Peyer's patch (tissue), 4 donors: Measurements from ENCODE around the gene AP4E1. TPM values are rescaled to one million over a fixed set of nuclear protein-coding genes. Genes with fewer than 3 reads are reported as not detected.

ENCODE experiments used
- DNase-seq, 3 donors: peaks; one replicate each; pipeline ENCODE4 v3.0.0-alpha.2; 2017 to 2019
- H3K27ac ChIP-seq, 4 donors: fragments of 200-600 bp; sonication (generic); one replicate each; pipeline ENCODE4 v1.5.1; 2016 to 2019
- H3K27me3 ChIP-seq, 2 donors: fragments of 200-600 bp; sonication (generic); one replicate each; pipeline ENCODE4 v1.5.1; 2019
- H3K36me3 ChIP-seq, 3 donors: fragments of 200-600 bp; sonication (generic); one replicate each; pipeline ENCODE4 v1.5.1; 2016 to 2019
- H3K4me1 ChIP-seq, 4 donors: fragments of 200-600 bp; sonication (generic); one replicate each; pipeline ENCODE4 v1.5.1; 2016 to 2019
- H3K4me3 ChIP-seq, 4 donors: fragments of 200-600 bp; sonication (generic); 1 replicate in 3 of 4; 2 replicates in 1 of 4; pipeline ENCODE4 v1.5.1; 2016 to 2019; ENCODE audit warnings: mild to moderate bottlenecking in 1 of 4
- H3K9me3 ChIP-seq, 4 donors: fragments of 200-600 bp; sonication (generic); one replicate each; pipeline ENCODE4 v1.5.1; 2016 to 2019; ENCODE audit warnings: mild to moderate bottlenecking in 1 of 4
- POLR2A ChIP-seq, 2 donors: fragments of 450-650 bp; IDR thresholded peaks; one replicate each; pipeline ENCODE4 v1.5.1; 2017; ENCODE audit warnings: antibody characterized with exemption in 2 of 2, mild to moderate bottlenecking in 2 of 2, moderate library complexity in 2 of 2
- total RNA-seq, 4 donors: library from RNA; depleted of rRNA; stranded (reverse); fragments of >200 nt; gene quantifications; one replicate each; pipeline ENCODE4 v1.1.0, GENCODE V29; 2016
- TF ChIP-seq, protein P1 (sequence below), 6 experiments: fragments of 450-650 bp in 4 of 6; fragments of 200-600 bp in 2 of 6; sonication (generic) in 1 of 6; IDR thresholded peaks; one replicate each; pipeline ENCODE4 v1.5.1; 2017 to 2019; ENCODE audit warnings: antibody characterized with exemption in 6 of 6, mild to moderate bottlenecking in 3 of 6, moderate library complexity in 1 of 6

The AP4E1 gene
- total RNA-seq, 4 donors from 2014 or later = 8.3 to 13.7 (median 11.9) TPM

DNA sequence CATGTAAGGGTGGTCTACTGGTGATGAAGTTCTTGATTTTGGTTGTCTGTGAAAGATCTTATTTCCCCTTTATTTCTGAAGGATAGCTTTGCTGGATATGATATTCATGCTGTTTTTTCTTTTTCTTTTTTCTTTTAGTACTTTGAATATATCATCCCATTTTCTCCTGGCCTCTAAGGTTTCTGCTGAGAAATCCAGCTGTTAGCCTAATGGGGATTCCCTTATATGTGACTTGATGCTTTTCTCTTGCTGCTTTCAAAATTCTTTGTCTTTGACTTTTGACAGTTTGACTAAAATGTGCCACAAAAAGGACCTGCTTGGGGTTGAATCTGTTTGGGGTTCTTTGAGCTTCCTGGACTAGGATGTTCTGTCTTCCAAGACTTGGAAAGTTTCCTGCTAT, 62.6 kb downstream of the AP4E1 start:
- peaks cover 0 to 56% (median 0%) of the 10 kb centered on the region in 3 donors for H3K36me3 ChIP-seq
- peaks cover 0 to 3% (median 0%) of the 10 kb centered on the region in 4 donors for H3K9me3 ChIP-seq

DNA sequence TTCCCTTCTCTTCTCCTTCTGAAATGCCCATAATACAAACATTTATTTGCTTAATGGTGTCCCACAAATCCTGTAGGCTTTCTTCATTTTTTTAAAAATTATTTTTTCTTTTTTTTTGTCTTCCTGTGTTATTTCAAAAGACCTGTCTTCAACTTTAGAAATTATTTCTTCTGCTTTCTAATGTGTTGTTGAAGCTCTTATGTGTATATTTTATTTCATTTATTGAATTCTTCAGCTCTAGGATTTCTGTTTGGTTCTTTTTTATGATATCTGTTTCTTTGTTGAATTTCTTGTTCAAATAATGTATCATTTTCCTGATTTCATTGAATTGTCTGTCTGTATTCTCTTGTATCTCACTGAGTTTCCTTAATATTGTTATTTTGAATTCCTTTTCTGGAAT, 63.1 kb downstream of the AP4E1 start:
- no peak for DNase-seq
- Histone ChIP-seq H3K4me1 (no peaks in the 10 kb centered on the region), H3K9me3 (peaks cover 0 to 3% (median 0%) of the 10 kb centered on the region in 4 donors), H3K4me3 (no peak overlapping the region), H3K36me3 (peaks cover 0 to 56% (median 0%) of the 10 kb centered on the region in 3 donors), H3K27ac (no peak overlapping the region), H3K27me3 (no peaks in the 10 kb centered on the region)
- TF ChIP-seq, protein P1, sequence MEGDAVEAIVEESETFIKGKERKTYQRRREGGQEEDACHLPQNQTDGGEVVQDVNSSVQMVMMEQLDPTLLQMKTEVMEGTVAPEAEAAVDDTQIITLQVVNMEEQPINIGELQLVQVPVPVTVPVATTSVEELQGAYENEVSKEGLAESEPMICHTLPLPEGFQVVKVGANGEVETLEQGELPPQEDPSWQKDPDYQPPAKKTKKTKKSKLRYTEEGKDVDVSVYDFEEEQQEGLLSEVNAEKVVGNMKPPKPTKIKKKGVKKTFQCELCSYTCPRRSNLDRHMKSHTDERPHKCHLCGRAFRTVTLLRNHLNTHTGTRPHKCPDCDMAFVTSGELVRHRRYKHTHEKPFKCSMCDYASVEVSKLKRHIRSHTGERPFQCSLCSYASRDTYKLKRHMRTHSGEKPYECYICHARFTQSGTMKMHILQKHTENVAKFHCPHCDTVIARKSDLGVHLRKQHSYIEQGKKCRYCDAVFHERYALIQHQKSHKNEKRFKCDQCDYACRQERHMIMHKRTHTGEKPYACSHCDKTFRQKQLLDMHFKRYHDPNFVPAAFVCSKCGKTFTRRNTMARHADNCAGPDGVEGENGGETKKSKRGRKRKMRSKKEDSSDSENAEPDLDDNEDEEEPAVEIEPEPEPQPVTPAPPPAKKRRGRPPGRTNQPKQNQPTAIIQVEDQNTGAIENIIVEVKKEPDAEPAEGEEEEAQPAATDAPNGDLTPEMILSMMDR (IDR thresholded peaks at IDR 0.05) = no peak
- TF ChIP-seq POLR2A (IDR thresholded peaks at IDR 0.05) = no peak

More for the DNA sequence above, 62.6 kb downstream of the AP4E1 start:
- Histone ChIP-seq H3K27ac (no peak overlapping the region), H3K4me1 (no peaks in the 10 kb centered on the region), H3K27me3 (no peaks in the 10 kb centered on the region), H3K4me3 (no peak overlapping the region)
- no peak for TF ChIP-seq POLR2A (IDR thresholded peaks at IDR 0.05)
- TF ChIP-seq, protein P1 (IDR thresholded peaks at IDR 0.05) = no peak
- DNase-seq = no peak

DNA sequence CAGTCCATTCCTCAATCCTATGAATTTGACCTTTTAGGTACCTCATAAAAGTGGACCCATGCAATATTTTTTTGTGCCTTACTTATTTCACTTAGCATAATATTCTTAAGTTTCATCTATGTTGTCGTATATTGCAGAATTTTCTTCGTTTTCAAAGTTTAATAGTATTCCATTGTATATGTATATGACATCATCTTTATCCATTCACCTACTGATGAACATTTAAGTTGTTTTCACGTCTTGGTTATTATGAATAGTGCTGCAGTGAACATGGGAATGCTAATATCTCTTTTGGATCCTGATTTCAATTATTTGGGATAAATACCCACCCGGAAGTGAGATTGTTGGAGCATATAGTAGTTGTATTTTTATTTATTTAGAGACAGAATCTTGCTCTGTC, 65.1 kb downstream of the AP4E1 start:
- TF ChIP-seq, protein P1 (IDR thresholded peaks at IDR 0.05) = no peak
- no peak for TF ChIP-seq POLR2A (IDR thresholded peaks at IDR 0.05)
- no peaks in the 10 kb centered on the region for H3K4me1 ChIP-seq
- H3K27ac ChIP-seq = no peak overlapping the region
- no peaks in the 10 kb centered on the region for H3K27me3 ChIP-seq
- no peak for DNase-seq
- H3K9me3 ChIP-seq = peaks cover 0 to 3% (median 0%) of the 10 kb centered on the region in 4 donors
- peaks cover 0 to 54% (median 0%) of the 10 kb centered on the region in 3 donors for H3K36me3 ChIP-seq
- H3K4me3 ChIP-seq = no peak overlapping the region

DNA sequence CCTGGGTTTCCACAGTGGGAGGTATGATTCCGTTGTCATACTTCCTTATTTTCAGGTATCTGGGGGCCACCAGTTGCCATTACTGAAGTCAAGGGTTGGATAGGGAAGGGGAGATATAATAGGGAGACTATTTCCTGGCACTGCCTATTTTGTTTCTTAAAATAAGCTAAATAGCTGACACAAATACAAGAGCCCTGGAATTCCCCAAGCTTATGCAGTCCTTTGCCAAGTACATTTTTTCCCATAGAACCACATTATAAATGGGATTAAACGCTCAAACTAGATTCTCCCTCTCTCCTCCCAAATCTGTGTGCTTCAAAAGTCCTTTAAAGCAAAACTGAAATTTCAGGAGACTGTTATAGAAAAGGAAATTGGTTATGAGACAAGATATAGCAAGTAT, 68.7 kb downstream of the AP4E1 start:
- no peak for DNase-seq
- H3K9me3 ChIP-seq = no peaks in the 10 kb centered on the region
- no peaks in the 10 kb centered on the region for H3K27me3 ChIP-seq
- no peak overlapping the region for H3K4me3 ChIP-seq
- TF ChIP-seq, protein P1 (IDR thresholded peaks at IDR 0.05) = no peak
- no peak for TF ChIP-seq POLR2A (IDR thresholded peaks at IDR 0.05)
- H3K4me1 ChIP-seq = no peaks in the 10 kb centered on the region
- no peak overlapping the region for H3K27ac ChIP-seq
- H3K36me3 ChIP-seq = peaks cover 0 to 40% (median 0%) of the 10 kb centered on the region in 3 donors

DNA sequence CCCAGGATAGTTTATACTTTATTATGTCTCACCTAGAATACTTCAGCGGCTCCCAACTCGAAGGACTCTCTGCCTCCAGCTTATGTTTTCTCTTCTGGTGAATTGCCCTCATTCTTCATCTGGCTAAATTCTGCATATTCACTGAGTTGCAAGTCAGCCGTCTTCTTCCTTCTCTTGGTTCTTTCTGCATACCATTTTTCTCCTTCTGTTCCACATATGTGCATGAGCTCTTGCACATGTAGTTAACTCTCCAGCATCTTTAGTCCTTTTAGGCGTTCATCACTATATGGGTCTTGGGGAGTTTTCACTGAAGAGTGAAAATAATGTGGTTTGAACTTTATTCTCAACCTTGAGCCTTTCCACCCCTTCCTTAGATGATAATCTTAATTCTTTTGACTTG, 70.1 kb downstream of the AP4E1 start:
- Histone ChIP-seq H3K9me3 (no peaks in the 10 kb centered on the region), H3K27ac (no peak overlapping the region), H3K4me3 (no peak overlapping the region), H3K27me3 (no peaks in the 10 kb centered on the region), H3K36me3 (peaks cover 0 to 27% (median 0%) of the 10 kb centered on the region in 3 donors), H3K4me1 (no peaks in the 10 kb centered on the region)
- no peak for DNase-seq
- no peak for TF ChIP-seq POLR2A (IDR thresholded peaks at IDR 0.05)
- TF ChIP-seq, protein P1 (IDR thresholded peaks at IDR 0.05) = no peak

DNA sequence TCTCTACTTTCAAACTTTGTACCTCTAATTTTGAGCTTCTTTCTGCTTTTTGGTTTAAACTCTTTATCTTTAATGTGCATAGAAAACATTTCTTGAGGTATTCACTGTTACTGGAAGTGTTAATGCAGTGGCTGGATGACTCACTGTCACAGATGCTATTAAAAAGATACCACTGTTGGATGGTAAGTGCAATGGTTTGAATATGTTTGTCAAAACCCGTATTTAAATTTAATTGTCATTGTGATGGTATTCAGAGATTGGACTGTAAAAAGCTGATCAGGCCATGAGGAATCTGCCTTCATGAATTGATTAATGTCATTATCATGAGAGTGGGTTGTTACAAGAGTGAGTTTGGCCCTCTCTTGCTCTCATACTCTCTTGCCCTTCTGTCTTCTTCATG, 70.6 kb downstream of the AP4E1 start:
- no peak overlapping the region for H3K4me3 ChIP-seq
- H3K9me3 ChIP-seq = no peaks in the 10 kb centered on the region
- H3K27me3 ChIP-seq = no peaks in the 10 kb centered on the region
- H3K27ac ChIP-seq = no peak overlapping the region
- peaks cover 0 to 27% (median 0%) of the 10 kb centered on the region in 3 donors for H3K36me3 ChIP-seq
- no peak for DNase-seq
- no peak for TF ChIP-seq POLR2A (IDR thresholded peaks at IDR 0.05)
- TF ChIP-seq, protein P1 (IDR thresholded peaks at IDR 0.05) = no peak
- no peaks in the 10 kb centered on the region for H3K4me1 ChIP-seq
